H1 (cell line): Measurements from ENCODE around the gene OLA1. TPM values are rescaled to one million over a fixed set of nuclear protein-coding genes. Genes with fewer than 3 reads are reported as not detected.

Experiments used
- CTCF ChIA-PET: fragments of 300-600 bp; sonication (Branson Sonifier 250); formaldehyde crosslinking; loops from one replicate; lab custom pipeline; 2021; ENCODE audit not compliant: partially characterized antibody; lab: Charles Lee
- POLR2A ChIA-PET: fragments of 300-600 bp; sonication (Branson Sonifier 250); formaldehyde crosslinking; loops from one replicate; lab custom pipeline; 2021; ENCODE audit warnings: inconsistent platforms; ENCODE audit not compliant: partially characterized antibody; lab: Charles Lee
- DNase-seq, 2 experiments: peaks; one replicate each; pipeline versions ENCODE4 v3.0.0 to v3.0.0-alpha.2; 2010 to 2022; ENCODE audit warnings: low spot score in 2 of 2, low read depth in 1 of 2, mixed read lengths in 1 of 2
- FAIRE-seq: peaks from 2 replicates; lab custom pipeline; 2011; peaks lifted over from hg19 to GRCh38; lab: Jason Lieb, UNC
- H2AFZ ChIP-seq: 2 replicates; pipeline ENCODE4 v1.8.1; 2012; ENCODE audit warnings: low read length, inconsistent platforms
- H2AK5ac ChIP-seq: 2 replicates; pipeline ENCODE4 v1.6.1; 2013; ENCODE audit warnings: low read depth, low read length
- H2BK120ac ChIP-seq: replicated peaks from 2 replicates; pipeline ENCODE3; 2013; ENCODE audit warnings: low read depth, low read length, inconsistent platforms
- H2BK12ac ChIP-seq: 2 replicates; pipeline ENCODE4 v1.6.1; 2013; ENCODE audit warnings: low read depth, low read length
- H2BK15ac ChIP-seq: 2 replicates; pipeline ENCODE4 v1.6.1; 2013; ENCODE audit warnings: low read length
- H2BK20ac ChIP-seq: 2 replicates; pipeline ENCODE4 v1.6.1; 2013; ENCODE audit warnings: low read length
- H2BK5ac ChIP-seq: 2 replicates; pipeline ENCODE4 v1.6.1; 2013; ENCODE audit warnings: low read depth, low read length
- H3K14ac ChIP-seq: 2 replicates; pipeline ENCODE4 v1.6.1; 2013; ENCODE audit warnings: inconsistent platforms; ENCODE audit not compliant: insufficient read length
- H3K18ac ChIP-seq: 2 replicates; pipeline ENCODE4 v1.6.1; 2013; ENCODE audit warnings: low read length; ENCODE audit errors: extremely low read depth
- H3K23ac ChIP-seq: 2 replicates; pipeline ENCODE4 v1.6.1; 2013; ENCODE audit warnings: inconsistent platforms; ENCODE audit not compliant: insufficient read length
- H3K23me2 ChIP-seq: 2 replicates; pipeline ENCODE4 v1.6.1; 2013; ENCODE audit warnings: low read depth, low read length
- H3K27ac ChIP-seq: 2 replicates; pipeline ENCODE4 v1.6.1; 2011; ENCODE audit warnings: low read depth, low read length, inconsistent platforms
- H3K27me3 ChIP-seq, 4 experiments: replicated peaks in 1 of 4; 1 replicate in 1 of 4; 2 replicates in 3 of 4; pipeline versions ENCODE4 v1.6.1 to v1.8.1; 2011 to 2013; ENCODE audit warnings: low read length in 3 of 4, mild to moderate bottlenecking in 3 of 4, inconsistent platforms in 2 of 4, mixed read lengths in 2 of 4, moderate library complexity in 1 of 4; ENCODE audit not compliant: control insufficient read depth in 3 of 4, insufficient read depth in 3 of 4; ENCODE audit errors: extremely low read depth in 1 of 4
- H3K36me3 ChIP-seq, 4 experiments: 2 replicates each; pipeline versions ENCODE4 v1.6.1 to v1.8.1; 2011 to 2013; ENCODE audit warnings: mild to moderate bottlenecking in 4 of 4, low read length in 3 of 4, moderate library complexity in 2 of 4, control low read depth in 1 of 4, inconsistent platforms in 1 of 4; ENCODE audit not compliant: insufficient read depth in 4 of 4, control insufficient read depth in 2 of 4
- H3K4ac ChIP-seq: replicated peaks from 2 replicates; pipeline ENCODE3; 2013; ENCODE audit warnings: low read length, low read depth, mixed read lengths, inconsistent platforms; ENCODE audit not compliant: insufficient read length
- H3K4me1 ChIP-seq, 4 experiments: replicated peaks in 1 of 4; 1 replicate in 1 of 4; 2 replicates in 3 of 4; pipeline versions ENCODE4 v1.6.1 to v1.8.1; 2011 to 2013; ENCODE audit warnings: low read length in 3 of 4, inconsistent platforms in 2 of 4, mixed read lengths in 1 of 4; ENCODE audit not compliant: insufficient read depth in 4 of 4, control insufficient read depth in 3 of 4
- H3K4me2 ChIP-seq, 2 experiments: 2 replicates each; pipeline versions ENCODE4 v1.6.1 to v1.8.1; 2011 to 2013; ENCODE audit warnings: low read depth in 2 of 2, low read length in 2 of 2, control low read depth in 1 of 2, inconsistent platforms in 1 of 2, mild to moderate bottlenecking in 1 of 2; ENCODE audit not compliant: insufficient read depth in 1 of 2
- H3K4me3 ChIP-seq, 4 experiments: fragments of 200-600, 300-600 bp in 1 of 4; sonication (generic), shearing (Covaris generic), sonication (Bioruptor Twin) in 1 of 4; 2 replicates each; pipeline versions ENCODE4 v1.5.1 to v1.8.1; 2011 to 2016; ENCODE audit warnings: low read length in 4 of 4, low read depth in 3 of 4, control low read depth in 2 of 4, inconsistent platforms in 2 of 4, mild to moderate bottlenecking in 2 of 4, mixed read lengths in 1 of 4, moderate library complexity in 1 of 4; ENCODE audit not compliant: insufficient read depth in 2 of 4; ENCODE audit errors: extremely low read depth in 1 of 4
- H3K56ac ChIP-seq: replicated peaks from 2 replicates; pipeline ENCODE3; 2013; ENCODE audit warnings: low read depth, mild to moderate bottlenecking, mixed read lengths, low read length, inconsistent platforms; ENCODE audit not compliant: insufficient read length
- H3K79me1 ChIP-seq: 2 replicates; pipeline ENCODE4 v1.6.1; 2013; ENCODE audit warnings: low read depth, low read length, control low read depth
- H3K79me2 ChIP-seq, 2 experiments: 2 replicates each; pipeline versions ENCODE4 v1.6.1 to v1.8.1; 2012 to 2013; ENCODE audit warnings: low read length in 2 of 2, mild to moderate bottlenecking in 2 of 2, inconsistent platforms in 1 of 2; ENCODE audit not compliant: insufficient read depth in 2 of 2, control insufficient read depth in 1 of 2
- H3K9ac ChIP-seq, 4 experiments: replicated peaks in 1 of 4; 1 replicate in 1 of 4; 2 replicates in 3 of 4; pipeline versions ENCODE4 v1.6.1 to v1.8.1; 2011 to 2013; ENCODE audit warnings: low read depth in 3 of 4, low read length in 3 of 4, control low read depth in 2 of 4, mild to moderate bottlenecking in 2 of 4, moderate library complexity in 2 of 4, inconsistent platforms in 1 of 4; ENCODE audit errors: extremely low read depth in 1 of 4
- H3K9me3 ChIP-seq, 2 experiments: 2 replicates each; pipeline versions ENCODE4 v1.6.1 to v1.8.1; 2012 to 2013; ENCODE audit warnings: mild to moderate bottlenecking in 2 of 2, moderate library complexity in 2 of 2, control low read depth in 1 of 2, inconsistent platforms in 1 of 2, low read depth in 1 of 2, low read length in 1 of 2, mixed read lengths in 1 of 2; ENCODE audit not compliant: insufficient read depth in 2 of 2
- H4K20me1 ChIP-seq, 2 experiments: replicated peaks in 1 of 2; 2 replicates each; pipeline versions ENCODE3 to v1.8.1; 2011 to 2013; ENCODE audit warnings: inconsistent platforms in 2 of 2, low read length in 2 of 2, mild to moderate bottlenecking in 1 of 2; ENCODE audit not compliant: insufficient read depth in 2 of 2, control insufficient read depth in 1 of 2
- H4K5ac ChIP-seq: 2 replicates; pipeline ENCODE4 v1.6.1; 2013; ENCODE audit warnings: low read length, low read depth, mixed read lengths, inconsistent platforms; ENCODE audit not compliant: insufficient read length
- H4K8ac ChIP-seq: 2 replicates; pipeline ENCODE4 v1.8.0; 2013; ENCODE audit warnings: mild to moderate bottlenecking, moderate library complexity, low read length, inconsistent platforms; ENCODE audit not compliant: insufficient read depth; ENCODE audit errors: extremely low read depth
- H4K91ac ChIP-seq: replicated peaks from 2 replicates; pipeline ENCODE3; 2013; ENCODE audit warnings: low read length, mixed read lengths, inconsistent platforms; ENCODE audit not compliant: insufficient read length
- BACH1 ChIP-seq: IDR thresholded peaks from 2 replicates; pipeline ENCODE4 v1.6.1; 2012; ENCODE audit warnings: low read length, improper control_type of control experiment
- CHD1 ChIP-seq: IDR thresholded peaks from 2 replicates; pipeline ENCODE4 v1.6.1; 2012; ENCODE audit warnings: low read depth, low read length, improper control_type of control experiment
- HDAC2 ChIP-seq, 2 experiments: fragments of 300-600 bp in 1 of 2; sonication (generic) in 1 of 2; IDR thresholded peaks; 2 replicates each; pipeline ENCODE4 v1.6.1; 2011 to 2012; ENCODE audit warnings: low read depth in 2 of 2, low read length in 2 of 2, mild to moderate bottlenecking in 2 of 2, moderate library complexity in 2 of 2, borderline replicate concordance in 1 of 2, inconsistent platforms in 1 of 2
- POU5F1 ChIP-seq: IDR thresholded peaks from 2 replicates; pipeline ENCODE4 v1.6.1; 2011; ENCODE audit warnings: low read depth, mild to moderate bottlenecking, low read length, moderate library complexity
- SRF ChIP-seq: IDR thresholded peaks from 2 replicates; pipeline ENCODE4 v1.6.1; 2011; ENCODE audit warnings: mild to moderate bottlenecking, low read depth, low read length, moderate library complexity
- ZNF274 ChIP-seq: IDR thresholded peaks from 2 replicates; pipeline ENCODE4 v1.7.0; 2012; ENCODE audit warnings: low read length, borderline replicate concordance; ENCODE audit errors: extremely low read depth
- WGBS, 2 experiments: shearing (Covaris generic) in 1 of 2; methylation state at CpG; one replicate each; pipeline versions ENCODE4 v1.1.6 to v1.1.7; 2013 to 2015; ENCODE audit warnings: low lambda C conversion rate in 2 of 2, mixed read lengths in 2 of 2, inconsistent platforms in 1 of 2, low coverage in 1 of 2, missing lambda C conversion rate in 1 of 2; ENCODE audit not compliant: insufficient replicate concordance in 2 of 2, insufficient coverage in 1 of 2, insufficient read length in 1 of 2; ENCODE audit errors: extremely low coverage in 1 of 2, missing lambda C conversion rate in 1 of 2; 5-methylcytosine and 5-hydroxymethylcytosine counted together
- polyA plus RNA-seq, 7 experiments: library from polyadenylated mRNA; depleted of rRNA in 3 of 7; stranded (reverse) in 5 of 7; unstranded in 2 of 7; fragments of >200 nt in 5 of 7; fragments of 200-250 nt in 2 of 7; gene quantifications; 1 replicate in 5 of 7; 2 replicates in 1 of 7; 4 replicates in 1 of 7; pipeline versions ENCODE4 v1.2.1 to v1.2.3, GENCODE V29; 2011 to 2013; ENCODE audit warnings: missing spikeins in 2 of 7, mixed read lengths in 2 of 7
- total RNA-seq: library from RNA; stranded (reverse); fragmentation: NEBNext Ultra II Directional; extraction: Animal tissue kit (Norgen Biotek cat#: 25700); gene quantifications from 2 replicates; pipeline ENCODE4 v1.2.1, GENCODE V29; 2021
- TF ChIP-seq, protein P1 (sequence below): IDR thresholded peaks from 2 replicates; pipeline ENCODE4 v1.6.1; 2011; ENCODE audit warnings: low read depth, mild to moderate bottlenecking, low read length; ENCODE audit not compliant: insufficient read depth

Gene OLA1
- total and polyA plus RNA-seq, 2 of the 8 experiments (the other 6 are each of a cell fraction or from before 2014, with no cell fraction given) = 39.3 to 158 TPM

DNA sequence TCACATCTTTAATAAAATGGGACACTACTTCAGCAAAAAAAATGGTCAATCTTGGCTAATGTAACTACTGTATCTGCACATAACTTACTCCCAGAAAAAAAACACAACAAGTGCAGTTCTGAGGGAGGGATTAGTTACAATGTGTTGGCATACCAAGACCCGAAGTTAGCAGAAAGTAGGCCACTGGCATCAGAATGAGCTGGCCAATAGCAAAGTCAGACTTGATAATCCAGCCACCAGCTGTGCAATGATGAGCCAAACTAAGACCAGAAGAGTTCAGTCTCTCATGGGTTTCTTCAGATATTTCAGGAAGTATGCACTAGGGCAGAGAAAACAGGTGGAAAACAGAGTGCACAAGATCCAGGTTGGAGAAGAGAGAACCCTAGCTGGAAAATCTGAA is 65.3 kb downstream of the OLA1 start:
- FAIRE-seq = no peak
- Histone ChIP-seq H2BK12ac (no peak overlapping the region), H3K23ac (no peak overlapping the region), H3K4me2 (no peak overlapping the region), H3K27ac (no peak overlapping the region)
- TF ChIP-seq ZNF274 (no peak), HDAC2 (IDR thresholded peaks at IDR 0.05; ENCODE audit: borderline replicate concordance in 1 of 2, low read depth in 2 of 2, low read length in 2 of 2) (no peak), POU5F1 (no peak), CHD1 (no peak), BACH1 (no peak), SRF (no peak)
- TF ChIP-seq, protein P1, sequence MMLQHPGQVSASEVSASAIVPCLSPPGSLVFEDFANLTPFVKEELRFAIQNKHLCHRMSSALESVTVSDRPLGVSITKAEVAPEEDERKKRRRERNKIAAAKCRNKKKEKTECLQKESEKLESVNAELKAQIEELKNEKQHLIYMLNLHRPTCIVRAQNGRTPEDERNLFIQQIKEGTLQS = no peak
- TF ChIP-seq, all 59 proteins: peak for 0
- POLR2A ChIA-PET = interaction anchor here (0.7 kb wide), 1 partner anchor 10 kb away, joined by 3 read pairs; no protein-coding TSS in a partner anchor
- H3K9ac ChIP-seq = no peak overlapping the region
- no peaks in the 10 kb centered on the region for H3K36me3 ChIP-seq
- no peak overlapping the region for H4K5ac ChIP-seq
- H3K79me2 ChIP-seq = peaks cover 0 to 35% of the 10 kb centered on the region in 2 experiments; a peak in 3 of 4 replicates
- H3K18ac ChIP-seq = no peak overlapping the region
- no peak overlapping the region for H4K8ac ChIP-seq
- no peak overlapping the region for H2BK20ac ChIP-seq
- no peak overlapping the region for H3K4me3 ChIP-seq
- no peak overlapping the region for H3K56ac ChIP-seq
- peaks cover 0 to 3% (median 1%) of the 10 kb centered on the region in 4 experiments; a peak in 3 of 7 replicates for H3K4me1 ChIP-seq
- no peak overlapping the region for H2BK15ac ChIP-seq
- 81% methylated on average over 1 of the region's 1 CpG; no CpG with 5 or more reads in 1 of the 2 experiments for WGBS, 2 experiments
- no peaks in the 10 kb centered on the region for H3K79me1 ChIP-seq
- H2BK5ac ChIP-seq = no peak overlapping the region
- H3K23me2 ChIP-seq = no peaks in the 10 kb centered on the region
- H2AFZ ChIP-seq = no peak overlapping the region
- no peaks in the 10 kb centered on the region for H3K27me3 ChIP-seq
- peaks cover 0 to 2% of the 10 kb centered on the region in 2 experiments for H4K20me1 ChIP-seq
- H4K91ac ChIP-seq = no peak overlapping the region
- no peak overlapping the region for H2AK5ac ChIP-seq
- no peak overlapping the region for H3K4ac ChIP-seq
- H2BK120ac ChIP-seq = no peak overlapping the region
- H3K9me3 ChIP-seq = no peaks in the 10 kb centered on the region
- CTCF ChIA-PET = interaction anchor here (0.7 to 1.4 kb wide), 2 partner anchors 46 to 153 kb away, joined by 3 read pairs; no protein-coding TSS in a partner anchor
- H3K14ac ChIP-seq = no peak overlapping the region
- no peak for DNase-seq
